ENCODE measurements around the gene ABCB8. TPM values are rescaled to one million over a fixed set of nuclear protein-coding genes. Genes with fewer than 3 reads are reported as not detected.

The ABCB8 gene
- total and polyA plus RNA-seq, 2 of the 8 experiments (the other 6 are each of a cell fraction or from before 2014, with no cell fraction given) = 17.7 to 27.0 TPM

DNA sequence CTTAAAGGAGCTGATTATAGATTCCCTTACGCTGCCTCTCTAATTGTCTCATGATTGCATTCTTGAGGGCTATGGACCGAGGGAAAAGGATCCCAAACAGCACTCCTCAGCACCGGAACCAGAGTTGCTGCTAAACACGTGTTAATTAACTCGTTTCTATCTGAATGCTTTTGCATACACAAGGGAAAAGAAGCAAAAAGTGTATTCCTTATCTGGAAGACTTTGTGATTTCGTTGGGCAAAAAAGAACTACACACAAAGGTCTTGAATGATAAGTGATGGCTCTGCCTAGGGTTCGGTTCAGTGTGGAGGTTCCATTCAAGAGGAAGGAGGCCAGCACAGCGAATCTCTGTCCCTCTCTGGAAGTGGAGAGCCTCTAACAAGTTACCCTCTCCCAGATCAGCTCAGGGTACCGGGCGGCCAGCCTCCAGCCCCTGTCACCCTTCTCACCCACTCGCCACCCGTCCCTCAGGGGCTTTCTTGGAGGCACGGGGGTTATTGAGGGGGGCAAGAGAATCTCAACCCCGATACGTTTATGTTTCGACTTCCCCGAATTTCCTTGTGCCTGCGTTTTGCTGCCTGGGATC is 30.6 kb downstream of the ABCB8 start:
- H3K56ac ChIP-seq (replicated peaks; ENCODE audit: insufficient read length, low read depth, low read length) = no peak overlapping the region
- H2BK5ac ChIP-seq (ENCODE audit: low read depth, low read length) = peak overlapping the region; percentile 71; the same call in 1 of the 2 replicates
- H4K5ac ChIP-seq (ENCODE audit: insufficient read length, low read depth, low read length) = peak overlapping the region; percentile 72
- H3K14ac ChIP-seq (ENCODE audit: insufficient read length) = no peak overlapping the region
- FAIRE-seq (no peak), DNase-seq (ENCODE audit: low read depth in 1 of 2, low spot score in 2 of 2) (peak in 1 of 2 experiments; percentile 62)
- H3K23me2 ChIP-seq (ENCODE audit: low read depth, low read length) = peaks cover 33% of the 10 kb centered on the region
- peaks cover 0 to 6% of the 10 kb centered on the region in 2 experiments; a peak in 1 of 4 replicates for H3K79me2 ChIP-seq (ENCODE audit: control insufficient read depth in 1 of 2, insufficient read depth in 2 of 2, low read length in 2 of 2)
- TF ChIP-seq RNF2 (IDR thresholded peaks at IDR 0.05; ENCODE audit: borderline replicate concordance, low read depth, low read length, missing control alignments, poor library complexity, severe bottlenecking) (peak; percentile 0), EP300 (IDR thresholded peaks at IDR 0.05; ENCODE audit: borderline replicate concordance in 1 of 2, low read depth in 2 of 2, low read length in 2 of 2) (no peak)
- CTCF ChIA-PET (ENCODE audit: partially characterized antibody) = interaction anchor here (0.7 to 9.7 kb wide), 7 partner anchors 26 to 65 kb away, joined by 3 to 88 read pairs (median 5); partner anchors contain the start of gene ABCB8
- H2AFZ ChIP-seq (ENCODE audit: low read length) = no peak overlapping the region
- peaks cover 0 to 9% (median 4%) of the 10 kb centered on the region in 4 experiments; a peak in 5 of 7 replicates for H3K27me3 ChIP-seq (replicated peaks in 1 of 4; ENCODE audit: control insufficient read depth in 3 of 4, extremely low read depth in 1 of 4, insufficient read depth in 3 of 4, low read length in 3 of 4)
- peak overlapping the region; percentile 86 to 98 for H3K4me2 ChIP-seq (ENCODE audit: insufficient read depth in 1 of 2, low read depth in 2 of 2, low read length in 2 of 2)
- H4K8ac ChIP-seq (ENCODE audit: extremely low read depth, insufficient read depth, low read length) = no peak overlapping the region
- peak overlapping the region; percentile 44; the same call in 1 of the 2 replicates for H2BK12ac ChIP-seq (ENCODE audit: low read depth, low read length)
- H4K91ac ChIP-seq (replicated peaks; ENCODE audit: insufficient read length, low read length) = peak overlapping the region; percentile 22
- H2BK20ac ChIP-seq (ENCODE audit: low read length) = peak overlapping the region; percentile 34; the same call in 1 of the 2 replicates
- no peaks in the 10 kb centered on the region for H3K9me3 ChIP-seq (ENCODE audit: insufficient read depth in 2 of 2, low read depth in 1 of 2, low read length in 1 of 2)
- H3K4me3 ChIP-seq (ENCODE audit: extremely low read depth in 1 of 4, insufficient read depth in 2 of 4, low read depth in 3 of 4, low read length in 4 of 4) = peak overlapping the region; percentile 59 to 91 (median 74)
- POLR2A ChIA-PET (ENCODE audit: partially characterized antibody) = interaction anchor here (1.0 to 2.5 kb wide), 8 partner anchors 10 to 49 kb away, joined by 3 to 6 read pairs (median 3); partner anchors contain the start of genes FASTK and TMUB1
- peaks cover 9 to 42% (median 32%) of the 10 kb centered on the region in 4 experiments for H3K4me1 ChIP-seq (replicated peaks in 1 of 4; ENCODE audit: control insufficient read depth in 3 of 4, insufficient read depth in 4 of 4, low read length in 3 of 4)
- peak overlapping the region; percentile 1; the same call in 1 of the 2 replicates for H2BK15ac ChIP-seq (ENCODE audit: low read length)
- H3K9ac ChIP-seq (replicated peaks in 1 of 4; ENCODE audit: extremely low read depth in 1 of 4, low read depth in 3 of 4, low read length in 3 of 4) = peak overlapping the region in 3 of 4 experiments; percentile 14 to 62 (median 35); a peak in 4 of 7 replicates
- no peaks in the 10 kb centered on the region for H3K36me3 ChIP-seq (ENCODE audit: control insufficient read depth in 2 of 4, insufficient read depth in 4 of 4, low read length in 3 of 4)
- no peak overlapping the region for H3K23ac ChIP-seq (ENCODE audit: insufficient read length)
- H3K27ac ChIP-seq (ENCODE audit: low read depth, low read length) = no peak overlapping the region
- H4K20me1 ChIP-seq (replicated peaks in 1 of 2; ENCODE audit: control insufficient read depth in 1 of 2, insufficient read depth in 2 of 2, low read length in 2 of 2) = peaks cover 0 to 4% of the 10 kb centered on the region in 2 experiments
- no peak overlapping the region for H2AK5ac ChIP-seq (ENCODE audit: low read depth, low read length)
- H3K18ac ChIP-seq (ENCODE audit: extremely low read depth, low read length) = peak overlapping the region; percentile 68
- H3K79me1 ChIP-seq (ENCODE audit: low read depth, low read length) = 0 out of 2 replicates have a peak, but pooled peaks cover 3% of the 10 kb centered on the region
- no peak overlapping the region for H2BK120ac ChIP-seq (replicated peaks; ENCODE audit: low read depth, low read length)
- WGBS, 2 experiments (ENCODE audit: extremely low coverage in 1 of 2, insufficient coverage in 1 of 2, insufficient read length in 1 of 2, insufficient replicate concordance in 2 of 2, low coverage in 1 of 2, low lambda C conversion rate in 2 of 2, missing lambda C conversion rate in 1 of 2) = 25% methylated on average over 18 of the region's 18 CpGs; no CpG with 5 or more reads in 1 of the 2 experiments
- H3K4ac ChIP-seq (replicated peaks; ENCODE audit: insufficient read length, low read depth, low read length) = no peak overlapping the region
